Inflammatory macrophage (primary cell): ENCODE measurements around the gene COLEC12.

Source experiments
- DNase-seq, 2 donors: peaks; one replicate each; pipeline ENCODE4 v3.0.0-alpha.2; 2020 to 2022

The COLEC12 gene

DNA sequence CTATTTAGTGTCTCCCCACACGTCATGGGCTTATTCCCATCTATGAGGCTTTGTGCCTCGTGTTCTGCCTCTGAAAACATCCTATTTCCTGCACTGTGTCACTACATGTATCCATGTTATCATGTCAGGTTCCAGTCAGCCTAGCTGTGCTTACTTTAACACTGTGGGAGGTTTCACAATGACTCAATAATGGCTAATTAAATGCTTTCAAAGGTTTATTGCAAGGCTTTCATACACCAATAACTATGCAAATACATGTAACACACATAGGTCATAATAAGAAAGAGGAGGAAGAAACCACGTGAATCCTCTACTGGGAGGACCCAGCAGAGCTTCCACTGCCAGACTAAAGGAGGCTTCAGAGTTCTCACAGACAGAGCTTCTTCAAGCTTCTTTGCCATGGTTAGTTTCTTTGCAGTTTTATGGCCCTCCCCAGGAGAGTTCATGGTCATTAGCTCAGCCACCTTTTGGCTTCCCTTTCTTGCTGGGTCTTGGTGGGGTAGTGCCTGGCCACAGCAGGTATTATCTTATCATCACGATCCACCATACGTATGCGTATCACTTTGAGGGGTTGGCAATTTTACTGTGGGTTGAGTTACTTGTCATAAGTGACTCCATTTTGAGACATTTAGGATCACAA is 5.1 kb upstream of the COLEC12 start:
- no peak for DNase-seq

DNA sequence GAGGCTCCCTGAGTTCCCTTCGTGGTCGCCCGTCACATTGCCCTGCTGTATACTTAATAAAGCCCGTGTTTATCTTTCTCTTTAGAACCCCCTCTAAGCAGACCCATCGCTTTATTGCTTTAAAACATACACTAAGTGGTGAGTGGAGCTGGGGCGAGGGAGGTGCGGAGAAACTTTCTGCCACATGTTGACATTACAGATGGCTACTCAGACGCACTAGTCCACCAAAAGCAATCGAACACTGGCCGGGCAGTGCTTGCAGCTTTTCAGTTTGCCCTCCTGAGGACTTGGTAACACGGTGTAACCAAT is 859 bp upstream of the COLEC12 start:
- no peak for DNase-seq

DNA sequence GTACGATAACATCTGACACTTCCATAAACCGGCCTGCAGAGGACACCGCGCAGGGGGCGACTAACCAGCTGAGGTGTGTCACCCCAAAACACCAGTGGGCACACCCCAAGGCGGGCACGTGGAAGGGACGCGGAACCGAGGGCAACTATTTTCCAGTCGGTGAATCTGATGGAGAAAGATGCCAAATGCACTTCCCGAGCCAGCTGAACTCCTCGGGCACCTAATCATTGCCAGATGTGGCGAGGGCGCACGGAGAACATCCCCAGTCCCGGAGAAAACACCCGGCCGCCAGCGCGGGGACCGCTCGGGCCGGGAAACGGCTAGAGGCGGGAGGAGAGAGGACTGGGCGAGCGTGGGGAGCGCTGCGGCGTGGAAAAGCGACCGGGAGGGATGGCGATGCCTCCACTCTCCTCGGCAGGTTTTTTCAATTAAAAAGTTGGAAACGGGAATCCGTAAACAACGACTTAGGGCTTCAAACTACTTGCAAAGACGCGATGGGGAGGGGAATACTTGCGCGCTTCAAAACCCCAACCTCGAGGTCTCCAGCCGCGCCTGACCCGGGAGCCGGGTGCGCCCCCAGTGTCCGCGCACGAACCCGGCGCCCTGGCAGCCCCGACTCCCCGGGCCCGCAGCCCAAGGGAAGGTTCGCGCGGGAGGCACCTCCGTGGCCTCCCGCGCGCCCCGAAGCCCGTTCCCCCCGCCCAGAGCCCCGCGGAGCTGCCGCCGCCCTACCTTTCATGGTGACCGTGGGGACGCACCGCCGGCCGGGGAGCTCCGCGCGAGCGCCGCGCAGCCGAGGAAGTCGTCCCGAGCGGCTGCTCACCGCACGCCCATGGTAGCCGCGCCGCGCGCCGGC is 497 bp downstream of the COLEC12 start:
- DNase-seq, result no peak

DNA sequence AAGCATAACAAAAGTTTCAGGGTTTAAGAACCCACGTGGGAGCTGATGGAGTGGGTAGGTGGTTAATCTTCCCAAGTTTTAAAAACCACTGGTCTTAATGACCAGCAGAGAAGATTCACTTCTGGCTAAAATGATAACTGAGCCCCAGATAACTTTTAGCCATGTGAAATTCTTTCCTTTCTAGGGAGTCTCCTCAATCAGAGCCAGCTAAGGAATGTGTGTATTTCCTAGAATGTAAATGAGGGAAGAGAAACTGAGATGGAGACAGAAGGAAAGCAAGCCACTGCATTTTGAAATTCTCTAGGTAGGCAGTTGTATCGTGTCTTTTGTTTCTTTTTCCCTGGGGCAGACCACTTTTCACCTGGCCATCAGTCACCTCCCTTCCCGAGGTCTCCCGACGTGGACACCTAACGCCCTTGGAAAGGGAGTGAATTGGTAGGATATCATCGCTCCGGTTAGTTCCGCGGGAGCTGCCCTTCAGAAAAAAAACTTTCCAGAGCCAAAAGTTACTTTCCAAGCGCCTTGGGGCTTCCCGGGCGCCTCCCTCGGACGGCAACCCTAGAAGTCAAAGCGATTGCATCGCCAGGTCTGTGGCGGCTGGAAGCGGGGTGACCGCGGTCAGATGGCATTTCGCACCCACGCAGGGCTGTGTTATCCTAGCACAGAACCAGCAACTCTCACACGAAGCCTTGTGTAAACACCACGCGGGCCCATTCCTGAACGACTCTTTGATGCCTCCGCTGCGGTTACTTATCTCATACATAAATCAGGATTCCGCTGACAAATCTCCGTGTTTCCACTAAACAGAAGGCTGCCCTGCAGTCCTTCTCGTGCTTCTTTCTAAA is 1.3 kb downstream of the COLEC12 start:
- peak; percentile 64 to 86 for DNase-seq

DNA sequence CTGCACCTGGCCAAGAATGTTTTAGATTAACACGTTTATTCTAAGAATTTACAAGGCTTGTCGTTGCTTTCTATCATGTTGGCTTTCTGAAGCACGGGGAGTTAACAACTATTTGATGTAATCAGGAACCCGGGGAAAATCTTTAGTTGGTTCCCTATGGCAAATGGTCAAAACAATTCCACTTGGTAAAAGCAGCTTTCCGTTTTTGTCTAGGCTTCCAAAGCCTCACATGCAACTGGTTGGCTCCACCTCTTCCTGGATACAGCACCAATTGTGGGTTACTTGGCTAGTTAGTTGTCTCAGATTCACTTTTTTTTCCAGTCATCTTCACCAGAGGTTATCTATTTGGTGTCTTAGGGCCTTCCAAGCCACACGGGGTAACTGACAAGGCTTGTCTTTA is 2.8 kb downstream of the COLEC12 start:
- no peak for DNase-seq

DNA sequence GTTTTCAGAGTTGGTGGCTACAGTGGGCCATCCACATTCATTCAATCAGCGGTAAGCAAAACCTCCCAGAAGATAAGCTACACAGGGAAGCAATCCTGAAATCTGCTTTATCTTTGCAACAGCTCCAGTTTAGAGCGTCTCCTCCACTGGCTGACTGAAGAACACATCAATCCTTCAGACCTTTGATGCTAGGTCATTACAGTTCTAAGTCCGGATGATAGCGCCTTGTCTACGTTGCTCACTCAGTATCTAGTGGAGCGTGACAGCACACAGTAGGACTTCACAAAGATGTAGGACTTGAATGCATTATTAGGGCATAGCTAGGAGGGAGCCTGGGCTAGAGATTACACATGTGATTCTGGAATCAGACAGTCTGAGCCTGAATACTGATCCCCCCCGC is 5.0 kb downstream of the COLEC12 start:
- DNase-seq, result no peak

DNA sequence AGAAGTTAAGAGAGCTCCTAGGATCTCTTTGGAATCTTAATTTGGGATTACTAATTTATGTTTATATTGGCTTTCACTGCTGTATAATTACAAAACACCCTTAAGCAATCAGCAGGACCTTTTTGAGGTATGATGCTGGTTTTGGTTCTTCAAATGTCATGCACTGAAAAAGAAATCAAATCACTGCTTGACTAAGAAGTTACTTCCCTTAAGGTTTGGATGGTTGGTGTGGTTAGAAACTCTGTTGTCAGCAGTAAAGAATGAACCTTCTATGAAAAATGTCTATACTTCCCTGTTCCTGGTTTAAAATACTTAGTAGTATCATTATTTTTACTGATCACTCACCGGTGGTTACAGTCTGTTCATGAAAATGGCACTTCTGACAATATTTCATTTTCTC is 5.5 kb downstream of the COLEC12 start:
- DNase-seq, result peak; percentile 58 to 75

DNA sequence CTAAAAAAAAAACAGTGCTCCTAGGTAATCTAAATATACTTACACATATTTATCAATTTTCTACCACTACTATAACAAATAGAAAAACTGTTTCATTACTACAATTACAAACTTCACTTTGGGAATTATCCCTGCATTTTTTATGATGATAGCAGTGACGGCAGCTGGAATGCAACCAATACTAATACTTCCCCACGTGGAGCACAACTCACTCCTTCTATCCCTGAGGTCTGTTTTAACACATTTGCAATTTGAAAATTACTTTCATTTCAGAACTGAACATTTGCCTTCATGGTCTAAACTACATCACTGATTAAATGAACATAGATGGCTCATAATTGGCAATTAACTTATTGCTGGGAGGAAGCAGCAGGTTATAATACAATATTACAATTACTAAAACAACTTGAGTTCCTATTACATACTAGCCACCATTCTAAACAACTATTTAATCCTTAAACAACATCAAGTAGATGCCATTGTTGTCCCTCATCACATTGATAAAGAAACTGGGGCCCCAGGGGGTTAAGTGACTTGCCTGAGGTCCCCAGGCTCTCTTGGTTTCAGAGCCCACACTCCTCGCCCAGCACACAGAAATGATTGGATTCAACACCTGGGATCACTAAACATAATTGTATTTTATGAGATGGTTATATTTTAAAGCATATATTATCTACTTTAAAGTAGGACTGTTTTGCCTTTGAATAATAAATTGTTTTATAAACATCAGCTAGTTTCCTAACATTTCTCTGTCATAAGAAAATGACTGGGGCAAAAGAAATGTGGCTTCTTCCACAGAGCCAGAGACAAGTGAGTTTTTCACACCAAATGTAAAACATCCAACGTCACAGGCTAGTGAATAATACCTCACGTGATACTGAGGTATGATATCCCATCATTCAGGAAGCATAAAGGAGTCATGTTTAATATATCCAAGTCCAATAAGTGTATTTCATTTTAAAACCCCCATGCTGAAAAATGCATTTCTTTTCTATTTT is 6.2 kb downstream of the COLEC12 start:
- DNase-seq, result no peak

DNA sequence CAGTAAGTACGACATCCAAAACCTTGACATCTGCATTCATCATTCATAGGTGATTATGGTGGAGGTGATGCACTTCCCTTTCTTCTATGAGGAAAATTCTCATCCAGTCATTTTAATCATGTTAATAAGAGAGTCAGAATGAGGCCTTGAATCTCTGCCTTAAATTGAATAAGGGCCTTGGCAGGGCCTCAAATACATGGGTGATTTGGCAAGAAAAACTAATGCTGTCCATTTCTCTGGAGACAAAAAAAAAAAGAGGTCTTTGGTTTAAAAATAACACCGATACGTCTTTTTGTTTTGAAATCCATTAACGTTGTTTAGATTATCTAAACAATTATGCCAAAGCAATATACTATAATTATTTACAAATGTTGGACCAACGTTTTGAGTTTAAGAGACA is 8.1 kb downstream of the COLEC12 start:
- no peak for DNase-seq

DNA sequence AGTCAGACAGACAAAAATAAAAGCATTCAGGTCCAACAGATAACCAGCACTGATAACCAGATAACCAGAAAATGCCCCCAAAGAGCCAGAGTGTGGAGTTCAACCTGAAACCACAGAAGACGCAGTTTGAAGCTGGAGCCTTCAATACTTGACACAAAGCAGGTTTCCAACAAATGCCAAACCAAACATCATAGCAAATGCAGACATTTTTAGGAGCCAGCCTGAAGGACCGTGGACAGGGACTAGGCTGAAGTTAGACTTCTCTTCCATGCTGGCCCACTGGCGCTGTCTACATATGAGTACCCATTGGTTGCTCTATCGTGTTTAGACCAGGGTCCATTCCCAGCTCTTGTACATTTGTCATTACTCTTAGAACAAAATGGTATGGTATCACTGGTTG is 9.9 kb downstream of the COLEC12 start:
- DNase-seq, result no peak

DNA sequence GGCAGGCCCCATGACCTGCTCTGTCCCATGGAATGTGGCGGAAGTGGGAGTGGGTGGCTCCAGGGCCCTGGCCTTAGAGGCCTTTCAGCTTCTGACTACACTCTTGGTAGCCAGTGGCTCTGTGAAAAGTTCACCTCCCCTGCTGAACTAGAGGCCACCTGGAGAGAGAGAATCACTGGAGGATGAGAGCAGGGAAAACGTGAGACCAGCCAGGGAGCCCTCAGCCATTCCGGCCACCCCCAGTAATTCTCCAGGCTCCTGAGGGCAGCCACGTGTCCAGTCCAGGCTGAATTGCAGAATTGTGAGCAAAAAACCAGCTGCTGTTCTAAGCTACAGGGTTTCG is 10.5 kb downstream of the COLEC12 start:
- no peak for DNase-seq

DNA sequence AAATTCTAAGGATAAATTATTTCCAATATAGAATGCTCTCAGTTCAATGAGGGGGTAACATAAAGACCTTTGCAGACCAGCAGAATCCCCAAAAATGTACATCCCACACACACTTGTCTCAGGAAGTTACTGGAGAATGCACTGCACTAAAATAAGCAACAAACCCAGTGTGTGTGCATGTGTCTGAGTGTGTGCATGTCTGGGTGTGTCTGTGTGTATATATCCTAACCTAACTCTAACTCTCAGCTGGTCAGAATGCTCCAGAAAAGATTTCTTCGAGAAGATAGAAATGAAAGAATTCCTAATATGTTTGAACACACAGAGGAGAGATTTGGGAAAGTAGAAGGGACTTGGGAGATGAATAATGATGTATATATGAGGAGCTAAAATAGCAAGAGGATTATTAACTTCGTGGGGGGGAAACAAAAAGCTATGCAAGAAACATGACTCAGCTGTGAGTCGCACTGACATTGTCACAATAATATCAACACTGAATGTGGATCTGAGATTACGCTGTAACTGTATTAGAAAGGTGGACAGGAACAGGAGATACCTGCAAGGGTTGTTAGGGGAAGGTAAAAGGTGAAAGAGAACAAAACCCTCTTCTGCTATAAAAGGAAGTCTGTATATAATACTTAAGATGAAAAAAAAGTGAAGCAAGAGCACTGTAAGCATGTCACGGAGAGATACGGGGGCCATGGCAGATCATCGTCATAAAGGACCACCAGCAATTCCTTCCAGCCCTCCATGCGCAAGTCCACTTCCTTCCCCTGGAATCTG is 11.1 kb downstream of the COLEC12 start:
- peak in 1 of 2 donors; percentile 14 for DNase-seq

DNA sequence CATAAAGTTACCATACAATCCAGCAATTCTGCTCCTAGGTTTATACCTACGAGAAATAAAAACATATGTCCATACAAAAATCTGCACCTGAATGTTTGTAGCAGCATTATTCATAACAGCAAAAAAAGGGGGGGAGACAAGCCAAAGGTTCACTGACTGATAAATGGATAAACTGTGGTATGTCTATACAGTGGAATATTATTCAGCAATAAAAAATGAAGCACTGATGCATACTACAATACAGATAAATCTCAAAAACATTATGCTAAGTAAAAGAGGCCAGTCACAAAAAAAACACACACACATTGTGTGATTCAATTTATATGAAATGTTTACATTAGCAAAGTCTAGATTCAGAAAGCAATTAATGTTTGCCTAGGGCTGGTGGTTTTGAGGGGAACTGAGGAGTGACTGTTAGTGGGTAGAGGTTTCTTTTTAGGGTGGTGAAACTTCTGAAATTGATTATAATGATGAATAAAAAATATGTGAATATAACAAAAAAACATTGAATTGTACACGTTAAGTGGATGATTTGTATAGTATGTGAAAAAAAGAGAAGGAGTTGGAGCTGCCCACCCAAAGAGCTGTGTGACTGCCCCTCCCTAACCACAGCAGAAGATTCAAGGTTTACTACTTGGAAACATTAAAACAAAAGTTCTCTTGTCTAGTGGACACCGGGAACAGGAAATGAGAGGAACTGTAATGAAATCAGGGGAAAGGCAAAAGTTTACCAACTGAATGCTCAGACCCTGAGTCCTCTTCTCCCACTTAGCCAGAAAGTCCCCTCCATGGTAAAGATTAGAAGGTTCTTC is 13.4 kb downstream of the COLEC12 start:
- peak; percentile 7 to 33 for DNase-seq

DNA sequence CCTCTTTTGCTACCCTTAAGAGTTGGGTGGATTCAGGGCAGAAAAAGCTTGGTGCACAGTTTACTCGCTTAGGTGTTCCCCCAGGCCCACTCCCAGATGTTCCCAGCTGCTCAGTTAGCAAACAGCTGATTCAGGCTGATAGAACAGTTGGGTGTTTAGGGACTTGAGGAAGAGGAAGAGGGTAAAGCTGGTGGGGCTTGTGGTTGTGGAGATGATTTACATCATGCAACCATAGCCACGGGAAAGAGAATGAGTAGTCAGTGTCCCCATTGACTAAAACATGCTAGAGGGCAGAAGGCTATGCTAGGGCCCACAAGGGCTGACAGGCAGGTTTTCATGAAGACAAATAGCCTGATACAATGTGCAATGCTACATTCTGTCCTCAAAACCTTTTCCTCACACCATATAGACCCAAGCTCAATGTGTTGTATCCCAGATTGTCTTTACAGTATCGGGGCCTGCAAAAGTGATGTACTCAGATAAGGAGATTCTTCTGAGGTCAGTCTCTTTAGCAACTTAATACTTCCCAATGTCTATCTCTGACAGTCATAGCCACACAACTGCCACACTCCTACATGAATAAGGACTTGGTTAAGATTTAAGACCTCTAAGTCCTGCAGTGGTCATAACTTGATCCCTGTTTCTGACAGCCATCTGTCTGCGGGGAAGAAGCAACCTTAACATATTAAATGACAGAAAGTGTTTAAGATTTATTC is 15.6 kb downstream of the COLEC12 start:
- peak; percentile 74 for DNase-seq

DNA sequence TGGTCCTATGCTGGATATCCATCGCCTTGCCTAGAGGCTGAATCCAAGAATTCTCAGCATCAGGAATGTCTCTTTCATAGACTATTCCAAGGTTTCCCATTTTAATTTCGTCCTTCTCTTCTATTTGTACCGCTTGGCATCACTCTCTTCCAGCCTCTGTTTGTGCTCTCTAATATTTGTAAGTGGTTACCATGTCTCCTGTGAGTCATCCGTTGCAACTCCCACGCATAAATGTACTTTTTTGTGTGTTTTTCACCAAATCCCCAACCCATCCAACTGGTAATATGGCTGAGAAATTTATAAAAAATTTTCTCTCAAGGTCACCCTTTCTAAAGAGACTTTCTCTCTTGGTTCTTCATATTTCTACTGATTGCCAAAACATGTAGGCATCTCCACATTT is 21.8 kb downstream of the COLEC12 start:
- peak in 1 of 2 donors; percentile 25 for DNase-seq

DNA sequence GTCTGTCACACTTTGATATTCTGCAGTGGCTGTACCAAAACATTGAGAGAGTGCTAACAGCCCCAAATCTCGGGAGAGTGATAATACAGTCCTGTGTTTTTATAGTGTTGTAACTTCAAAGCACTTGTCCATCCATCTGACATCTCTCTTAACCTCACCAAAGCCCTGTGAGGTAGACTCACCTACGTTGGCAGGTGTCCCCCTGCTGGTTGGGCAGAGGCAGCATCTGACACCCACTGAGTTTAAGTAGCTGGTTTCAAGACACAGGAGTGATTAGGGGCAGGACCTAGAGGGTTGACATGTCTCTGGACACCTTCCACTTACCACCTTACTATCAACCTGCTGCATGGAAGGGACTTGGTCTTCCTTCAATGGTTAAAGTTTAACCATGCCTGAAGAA is 22.9 kb downstream of the COLEC12 start:
- DNase-seq, result no peak

DNA sequence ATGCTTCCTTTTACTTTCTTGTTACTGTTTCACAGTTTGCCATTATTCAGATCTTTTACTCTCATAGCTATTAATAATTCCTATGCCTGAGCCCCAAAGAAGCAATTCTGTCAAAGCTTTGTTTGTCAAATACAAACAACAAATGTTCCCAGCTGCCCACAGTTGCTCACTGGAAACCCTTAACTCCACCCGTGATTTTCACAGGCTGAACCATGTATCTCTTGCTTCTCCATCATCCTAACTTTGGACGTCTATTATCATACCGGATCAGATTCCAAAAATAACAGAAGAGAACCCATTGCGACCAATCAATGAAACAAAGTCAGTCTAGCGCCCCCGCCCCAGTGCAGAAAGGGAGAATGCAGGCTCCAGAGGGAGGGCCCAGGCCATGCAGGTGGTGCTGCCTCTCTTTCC is 24.2 kb downstream of the COLEC12 start:
- no peak for DNase-seq

DNA sequence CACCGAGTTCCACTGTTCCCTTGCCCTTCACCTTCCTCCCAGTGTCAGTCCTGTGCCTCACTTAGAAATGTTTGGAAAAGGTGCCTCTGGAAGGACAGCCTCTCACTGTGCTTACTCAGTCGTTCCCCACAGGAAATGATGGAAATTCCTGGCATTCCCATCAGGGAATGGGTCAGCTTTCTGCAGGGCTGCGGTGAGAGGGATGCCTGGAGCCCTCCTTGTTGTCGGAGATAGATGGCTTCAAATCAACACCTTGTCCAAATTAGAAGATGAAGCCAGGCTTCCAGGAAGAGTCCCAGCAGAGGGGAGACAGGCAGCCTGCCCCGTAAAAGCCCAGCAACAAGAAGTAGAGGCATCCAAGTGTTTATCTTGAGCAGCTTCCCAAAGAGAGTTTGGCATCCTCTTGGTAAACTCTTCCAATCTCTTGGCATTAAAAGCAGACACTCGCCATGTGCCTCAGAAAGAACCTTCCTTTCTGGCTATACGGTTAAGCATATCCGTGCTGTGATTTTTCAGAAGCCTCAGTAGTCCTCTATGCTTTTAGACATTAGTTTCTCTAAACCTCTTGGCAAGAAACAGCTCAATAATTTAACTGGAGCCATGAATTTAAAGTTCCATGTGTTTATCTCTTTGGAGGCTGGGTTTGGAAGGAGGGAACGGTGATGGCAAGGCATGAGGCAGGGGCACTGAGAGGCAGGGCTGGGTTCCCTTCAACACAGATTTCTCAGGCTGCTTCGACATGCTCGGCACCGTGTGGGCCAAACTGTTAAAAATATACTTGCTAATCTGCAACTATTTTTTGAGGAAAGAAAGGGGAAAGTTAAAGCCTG is 25.1 kb downstream of the COLEC12 start:
- DNase-seq, result no peak

DNA sequence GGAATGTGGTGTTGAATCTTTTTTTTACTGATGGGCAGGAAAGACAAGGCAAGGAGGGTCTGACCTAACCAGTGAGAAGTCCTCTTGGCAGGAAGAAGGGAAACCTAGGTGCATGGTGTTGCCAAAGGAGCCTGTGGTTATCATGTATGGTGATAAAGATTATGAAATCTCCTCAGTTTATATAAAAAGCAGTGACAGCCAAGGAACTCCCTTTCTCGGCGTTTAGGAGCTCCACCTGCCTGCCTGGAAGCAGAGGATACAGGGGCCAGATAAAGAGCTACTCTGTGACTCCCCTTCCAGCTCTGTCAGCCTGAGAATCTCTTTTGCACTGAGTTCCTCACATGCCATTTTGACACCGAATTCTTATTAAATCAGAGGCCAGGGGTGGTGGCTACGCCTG is 26.1 kb downstream of the COLEC12 start:
- no peak for DNase-seq
